A204.1 (cell line): ENCODE results near the gene CMTM5.
"Not testable (repeated sequence)": the region's sequence is repeated elsewhere in the genome, so short reads cannot be mapped to it uniquely, and the experiment has no call there.

ENCODE experiments used
- FAIRE-seq: peaks from 2 replicates; lab custom pipeline; 2012; peaks lifted over from hg19 to GRCh38; lab: Jason Lieb, UNC

Gene CMTM5

DNA sequence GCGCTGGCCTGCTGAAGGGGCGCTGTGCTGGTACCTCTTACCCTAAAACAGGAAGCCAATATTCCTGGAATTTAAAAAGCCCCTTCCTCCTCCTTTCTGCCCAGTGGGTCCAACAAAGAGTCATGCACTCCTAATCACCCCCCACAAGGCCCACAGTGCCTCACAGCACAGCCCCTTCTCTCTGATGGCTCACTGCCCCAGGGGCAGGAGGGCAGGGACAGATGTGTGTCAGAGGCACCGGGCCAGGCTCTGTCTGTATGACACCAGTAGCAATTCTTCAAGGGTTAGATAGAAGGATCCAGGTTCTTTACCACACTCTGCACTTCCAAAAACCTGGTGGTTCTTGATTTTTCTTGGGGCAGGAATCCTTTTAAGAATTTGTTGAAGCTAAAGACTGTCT, 22.3 kb downstream of the CMTM5 start:
- FAIRE-seq, result no peak

DNA sequence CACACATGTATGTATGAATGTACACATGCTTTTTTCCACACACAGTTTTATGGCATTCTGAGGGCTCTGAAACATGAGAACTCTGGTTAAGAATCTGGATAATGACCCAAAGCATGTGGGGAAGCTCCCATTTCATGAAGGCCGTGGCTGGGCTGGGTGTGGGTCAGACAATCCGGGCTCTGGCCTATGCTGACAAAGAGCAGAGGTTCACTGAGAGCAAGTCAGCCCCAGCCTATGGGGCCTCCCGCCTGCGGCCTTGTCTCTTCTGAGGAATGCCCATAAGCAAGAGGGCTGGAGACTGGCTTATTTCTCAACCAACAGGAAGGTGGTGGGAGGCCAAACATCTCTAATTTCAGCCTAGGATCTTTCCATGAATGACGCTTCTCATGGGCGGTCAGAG, 22.7 kb downstream of the CMTM5 start:
- no peak for FAIRE-seq

DNA sequence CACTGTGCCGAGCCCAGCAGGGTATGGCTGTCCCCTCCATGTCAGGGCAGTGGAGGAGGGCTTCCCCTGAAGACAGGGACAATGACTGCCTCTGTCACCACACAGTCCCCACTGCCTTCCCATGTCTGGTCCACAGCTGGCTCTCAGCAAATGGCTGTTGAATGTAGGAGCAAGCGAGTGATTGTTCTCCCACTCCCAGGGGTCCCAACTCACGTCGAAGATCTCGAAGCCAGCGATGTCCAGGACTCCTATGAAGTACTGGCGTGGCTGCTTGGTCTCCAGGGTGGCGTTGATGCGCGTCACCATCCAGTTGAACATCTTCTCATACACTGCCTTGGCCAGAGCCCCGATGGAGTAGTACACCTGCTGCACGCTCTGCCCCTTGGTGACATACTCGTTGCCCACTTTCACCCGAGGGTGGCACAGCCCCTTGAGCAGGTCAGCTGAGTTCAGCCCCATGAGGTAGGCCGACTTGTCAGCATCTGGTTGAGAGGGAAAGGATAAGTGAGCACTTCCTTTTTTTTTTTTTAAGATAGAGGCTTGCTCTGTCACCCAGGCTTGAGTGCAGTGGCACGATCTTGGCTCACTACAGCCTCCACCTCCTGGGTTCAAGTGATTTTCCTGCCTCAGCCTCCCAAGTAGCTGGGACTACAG, 23.8 kb downstream of the CMTM5 start:
- not testable (repeated sequence) for FAIRE-seq

- no peak for FAIRE-seq
Measured at GRCh38 chr14:23401291-23401690, 24.4 kb downstream of the CMTM5 start.

- no peak for FAIRE-seq
Measured at GRCh38 chr14:23402296-23403138, 25.7 kb downstream of the CMTM5 start.

DNA sequence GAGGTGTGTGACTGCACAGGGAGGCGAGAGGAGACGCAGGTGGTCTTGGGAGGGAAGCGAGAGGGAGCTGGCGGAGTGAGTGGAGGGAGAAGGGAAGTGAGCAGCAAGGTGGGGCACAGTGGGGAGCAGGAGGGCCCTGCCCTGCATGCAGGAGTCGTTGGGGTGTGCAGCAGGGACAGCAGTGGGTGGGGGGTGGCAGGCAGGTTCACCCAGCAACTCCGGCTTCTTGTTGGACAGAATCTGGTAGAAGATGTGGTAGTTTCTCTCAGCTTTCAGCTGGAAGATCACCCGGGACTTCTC, 26.2 kb downstream of the CMTM5 start:
- FAIRE-seq, result no peak

DNA sequence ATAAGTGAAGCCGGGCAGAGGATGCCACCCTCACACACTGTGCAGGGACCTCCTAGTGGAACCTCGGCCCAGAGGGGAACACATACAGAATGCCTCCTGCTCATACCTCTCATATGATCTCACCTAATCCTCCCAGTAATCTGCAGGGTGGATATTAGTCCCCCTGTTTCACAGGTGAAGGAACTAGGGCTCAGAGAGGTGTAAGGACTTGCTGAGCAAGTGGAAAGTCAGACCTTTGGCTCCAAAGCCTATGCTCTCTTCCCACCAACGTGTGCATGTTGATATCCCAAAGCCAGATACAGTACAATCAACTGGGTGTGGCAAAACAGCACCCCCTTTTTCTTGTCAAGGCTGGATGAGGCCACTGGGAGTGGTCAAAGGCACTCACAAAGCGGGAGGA, 27.1 kb downstream of the CMTM5 start:
- no peak for FAIRE-seq

DNA sequence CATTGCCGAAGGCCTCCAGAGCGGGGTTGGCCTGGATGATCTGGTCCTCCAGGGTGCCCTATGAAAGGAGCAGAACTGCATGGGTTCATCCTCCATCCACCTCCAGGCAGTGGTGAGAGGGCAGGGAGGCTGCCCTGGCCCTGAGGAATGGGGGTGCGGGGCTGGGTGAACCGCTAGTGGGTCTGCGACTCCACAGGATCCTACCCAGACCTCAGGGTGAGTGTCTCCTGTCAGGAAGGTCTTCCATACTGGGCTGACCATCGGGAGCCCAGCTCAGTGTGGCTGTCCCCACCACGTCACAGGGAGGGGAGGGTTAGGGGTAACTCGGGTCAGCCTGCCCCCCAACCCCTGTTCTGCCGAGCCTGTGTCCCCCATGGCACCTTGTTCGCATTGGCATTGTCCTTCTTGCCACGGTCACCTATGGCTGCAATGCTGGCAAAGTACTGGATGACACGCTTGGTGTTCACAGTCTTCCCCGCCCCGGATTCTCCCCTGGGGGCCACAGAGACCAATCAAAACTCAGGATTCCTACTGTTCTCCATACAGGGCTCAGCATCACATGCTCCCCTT, 27.6 kb downstream of the CMTM5 start:
- FAIRE-seq, result no peak

DNA sequence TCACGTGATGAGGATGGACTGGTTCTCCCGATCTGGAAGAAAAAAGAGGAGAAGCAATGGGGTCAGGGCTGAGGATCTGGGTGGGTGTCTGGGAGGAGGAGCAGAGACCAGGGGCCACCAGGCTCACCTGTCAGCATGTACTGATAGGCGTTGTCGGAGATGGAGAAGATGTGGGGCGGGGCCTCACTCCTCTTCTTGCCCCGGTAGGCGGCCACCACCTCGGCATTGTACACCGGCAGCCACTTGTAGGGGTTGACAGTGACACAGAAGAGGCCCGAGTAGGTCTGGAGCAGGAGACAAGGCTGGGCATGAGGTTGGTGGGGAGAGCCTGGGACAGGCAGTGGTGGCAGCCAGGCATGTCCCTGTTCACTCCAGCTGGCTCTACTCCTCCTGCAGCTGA, 28.2 kb downstream of the CMTM5 start:
- no peak for FAIRE-seq

DNA sequence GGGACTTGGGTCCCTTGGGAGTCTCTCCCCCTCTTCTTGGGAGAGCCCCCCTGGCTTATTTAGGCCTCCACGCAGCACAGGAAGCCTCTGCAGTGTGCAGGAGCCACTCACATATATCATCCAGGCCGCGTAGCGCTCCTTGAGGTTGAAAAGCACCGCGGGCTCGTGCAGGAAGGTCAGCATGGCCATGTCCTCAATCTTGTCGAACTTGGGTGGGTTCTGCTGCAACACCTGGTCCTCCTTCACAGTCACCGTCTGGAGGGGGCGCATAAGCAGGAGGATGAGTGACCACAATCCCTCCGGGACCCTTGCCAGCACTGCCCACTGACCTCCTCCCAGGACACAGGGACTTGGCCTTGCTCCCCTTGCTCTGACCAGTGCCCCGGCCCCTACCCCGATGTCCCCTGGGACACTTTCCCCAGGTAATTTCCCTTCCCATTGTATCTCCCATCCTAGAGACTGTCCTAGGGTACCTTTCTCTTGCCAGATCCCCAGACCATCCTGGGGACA, 28.7 kb downstream of the CMTM5 start:
- FAIRE-seq, result no peak

DNA sequence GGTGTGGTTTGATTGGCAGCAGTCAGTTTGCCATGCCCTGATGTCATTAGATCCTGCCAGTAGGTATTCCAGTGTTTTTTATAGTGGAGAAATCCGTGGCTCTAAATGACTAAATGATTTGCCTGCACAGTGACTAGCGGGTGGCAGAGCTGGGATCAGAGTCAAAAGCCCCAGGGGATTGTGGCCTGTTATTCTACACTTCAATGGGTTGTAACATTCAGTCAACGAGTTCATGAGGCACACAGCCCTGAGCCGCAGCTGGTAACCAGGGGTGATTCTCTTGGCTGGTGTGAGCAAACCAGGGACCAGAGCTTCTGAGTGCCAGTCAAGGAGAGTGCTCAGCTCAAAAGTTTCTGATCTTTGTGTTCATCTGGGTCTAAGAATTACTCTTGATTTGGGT, 29.4 kb downstream of the CMTM5 start:
- no peak for FAIRE-seq

GRCh38 chr14:23406725-23407355, 30.0 kb downstream of the CMTM5 start:
- no peak for FAIRE-seq

DNA sequence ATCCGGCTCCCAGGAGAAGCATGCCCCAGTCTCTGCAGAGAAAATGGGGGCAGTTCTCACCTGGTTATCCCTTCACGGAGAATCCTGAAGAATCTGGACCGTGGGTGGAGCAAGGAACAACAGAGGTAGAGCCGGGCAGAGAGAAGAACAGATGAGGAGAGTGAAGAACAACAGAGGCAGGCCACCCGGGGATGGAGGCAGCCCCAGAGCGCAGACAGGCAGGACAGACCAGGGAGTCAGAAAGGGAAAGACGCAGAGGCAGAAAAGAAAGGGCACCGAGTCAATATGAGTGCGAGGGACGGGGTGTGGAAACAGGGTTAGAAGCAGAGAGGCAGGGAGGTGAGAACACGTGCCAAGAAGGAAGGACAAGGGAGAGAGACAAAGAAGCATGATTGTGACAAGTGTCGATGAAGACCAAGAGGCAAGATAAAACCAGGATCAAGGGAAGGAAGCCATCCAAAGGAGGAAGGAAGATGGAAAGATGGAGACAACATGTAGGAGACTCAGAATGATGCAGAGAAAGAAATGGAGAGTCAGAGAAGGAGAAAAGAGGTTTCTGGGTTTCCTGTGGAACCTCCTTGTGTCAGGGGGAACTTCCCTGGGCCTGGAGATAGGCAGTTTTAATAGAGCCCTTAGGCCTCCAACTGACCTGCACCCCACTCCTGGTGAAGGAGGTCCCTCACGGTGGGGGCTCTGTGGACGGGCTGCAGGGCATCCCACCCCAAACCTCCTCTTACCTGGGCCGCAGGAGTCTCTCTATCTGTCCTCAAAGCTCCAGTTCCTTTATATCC, 30.9 kb downstream of the CMTM5 start, which contains the start of gene MYH6:
Gene MYH6, minus strand, starts transcription at position 758 of the 791 bp plus-strand sequence. CDS start 1,050 bp downstream, outside the sequence.
- no peak for FAIRE-seq

DNA sequence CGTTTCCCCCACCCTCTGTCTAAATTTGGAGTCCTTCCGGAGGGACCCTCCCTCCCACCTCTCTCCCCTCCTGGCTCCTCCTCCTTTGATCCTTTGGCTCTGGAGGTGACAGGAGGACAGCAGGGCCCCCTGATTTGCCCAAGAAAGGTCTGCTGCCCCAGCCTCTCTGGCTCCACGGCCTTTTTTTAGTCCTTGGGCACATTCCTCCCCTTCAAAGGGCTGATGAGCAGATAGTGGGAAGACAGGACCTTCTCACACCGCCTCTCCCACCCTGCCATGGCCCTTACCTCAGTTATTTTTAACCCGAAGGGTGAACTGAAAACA, 31.4 kb downstream of the CMTM5 start:
- FAIRE-seq, result no peak

DNA sequence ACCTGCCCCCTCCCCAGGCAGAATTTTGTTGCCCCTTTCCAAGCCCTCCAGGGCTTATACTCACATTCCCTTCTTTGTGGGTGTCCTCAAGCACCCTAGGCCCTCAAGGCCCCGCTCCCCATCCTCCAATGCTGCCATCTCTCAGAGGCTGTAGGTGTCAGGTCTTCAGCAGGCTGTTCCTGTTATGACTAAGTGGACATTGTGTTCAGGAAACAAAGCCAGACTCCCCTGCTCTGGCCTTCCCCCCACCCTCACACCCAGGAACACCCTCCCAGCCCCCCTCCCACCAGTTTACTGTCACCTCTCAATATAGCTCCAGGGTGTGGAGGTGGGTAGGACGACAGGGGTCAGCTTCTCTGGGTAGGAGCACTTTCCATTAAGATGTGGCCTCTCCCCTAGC, 32.6 kb downstream of the CMTM5 start:
- FAIRE-seq, result no peak

GRCh38 chr14:23409966-23410635, 33.3 kb downstream of the CMTM5 start:
- no peak for FAIRE-seq

DNA sequence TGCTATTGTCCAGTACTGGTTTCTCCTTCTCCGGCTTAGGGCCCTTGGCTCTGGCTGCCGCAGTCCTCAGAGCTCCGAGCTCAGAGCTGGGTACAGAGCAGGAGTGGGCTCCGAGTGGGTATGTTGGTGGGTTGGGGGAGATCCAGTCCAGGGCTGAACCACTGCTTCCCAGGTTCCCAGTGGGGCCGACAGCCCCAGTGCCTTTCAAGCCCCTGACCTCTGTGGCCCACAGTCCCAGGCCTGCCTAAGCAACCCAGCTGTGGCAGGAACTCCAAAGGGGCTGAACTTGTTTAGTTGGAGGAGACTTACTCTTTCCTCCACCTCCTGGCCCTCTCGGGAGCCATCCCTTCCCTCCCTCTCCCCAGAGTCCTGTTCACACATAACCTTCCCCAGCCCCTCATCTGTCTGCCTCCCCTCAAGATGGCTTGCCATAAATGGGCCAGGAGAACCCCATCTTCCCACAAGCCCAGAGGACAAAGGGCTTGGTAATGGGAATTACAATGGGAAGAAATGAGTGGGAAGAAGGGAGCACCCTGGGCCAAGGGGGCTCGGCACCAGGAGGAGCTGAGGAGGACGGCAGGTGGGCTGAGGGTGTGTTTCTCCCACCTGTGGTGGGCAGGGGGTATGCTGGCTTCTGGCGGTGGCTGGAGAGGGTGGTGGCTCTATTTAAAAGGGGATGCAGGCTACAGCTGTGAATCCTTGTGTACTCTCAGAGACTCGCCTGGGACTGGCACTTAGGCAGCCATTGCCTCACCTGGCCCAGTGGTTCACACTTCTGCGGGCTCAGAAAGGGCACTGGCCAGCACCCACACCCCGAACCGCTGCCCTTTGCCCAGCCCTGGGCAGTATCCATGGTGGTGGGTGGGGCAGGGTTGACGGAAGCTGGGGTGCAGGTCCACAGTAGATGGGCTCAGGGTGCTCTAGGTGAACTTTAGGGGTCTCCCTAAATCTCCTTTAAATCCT, 35.0 kb downstream of the CMTM5 start:
- no peak for FAIRE-seq

GRCh38 chr14:23413681-23414080, 36.8 kb downstream of the CMTM5 start:
- no peak for FAIRE-seq

DNA sequence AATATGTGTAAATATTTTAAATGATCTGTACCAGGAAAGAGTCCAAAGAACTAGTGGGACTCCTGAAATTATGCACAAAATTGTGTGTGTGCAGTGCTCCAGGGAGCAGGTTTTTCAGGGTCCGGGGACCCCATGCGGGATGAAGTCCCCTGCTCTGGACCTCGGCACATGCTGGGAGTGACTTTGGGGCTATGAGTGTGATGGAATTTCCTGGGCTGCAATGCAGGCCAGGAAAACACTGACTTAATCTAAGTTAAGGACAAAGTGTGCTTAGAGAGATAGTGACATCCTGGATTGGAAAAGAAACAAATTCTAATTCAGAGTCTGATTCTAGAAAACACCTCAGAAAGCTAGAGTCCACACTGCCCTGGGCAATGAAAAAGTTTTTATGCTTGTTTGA, 37.4 kb downstream of the CMTM5 start:
- no peak for FAIRE-seq
